Measurements from ENCODE around the gene CEP68. TPM values are rescaled to one million over a fixed set of nuclear protein-coding genes. Genes with fewer than 3 reads are reported as not detected.

Gene CEP68
- polyA plus RNA-seq, 1 donor from 2014 or later: 34.7 TPM

- H3K9me2 ChIP-seq (ENCODE audit: insufficient read depth, low read length): no peaks in the 10 kb centered on the region
- H3K36me3 ChIP-seq (ENCODE audit: insufficient read depth, low read length): no peaks in the 10 kb centered on the region
- H3K9ac ChIP-seq (ENCODE audit: low read length): no peak overlapping the region
- no peak overlapping the region for H2AFZ ChIP-seq (ENCODE audit: low read depth, low read length)
- no peaks in the 10 kb centered on the region for H3K9me3 ChIP-seq (ENCODE audit: low read length)
- no peaks in the 10 kb centered on the region for H4K20me1 ChIP-seq (ENCODE audit: insufficient read depth)
- no peaks in the 10 kb centered on the region for H3K27me3 ChIP-seq (ENCODE audit: insufficient read depth, low read depth, low read length)
- no peaks in the 10 kb centered on the region for H3F3A ChIP-seq (ENCODE audit: insufficient read depth, low read length, poor library complexity, severe bottlenecking)
- H3K79me2 ChIP-seq (replicated peaks; ENCODE audit: insufficient read depth, low read length): no peaks in the 10 kb centered on the region
- TF ChIP-seq MXI1 (conservative IDR thresholded peaks at IDR 0.05; ENCODE audit: poor library complexity, severe bottlenecking) (no peak), REST (IDR thresholded peaks at IDR 0.05; ENCODE audit: borderline replicate concordance) (no peak), TAF1 (IDR thresholded peaks at IDR 0.05; ENCODE audit: low read depth) (no peak), POLR2AphosphoS5 (IDR thresholded peaks at IDR 0.05) (no peak), CTCF (IDR thresholded peaks at IDR 0.05; ENCODE audit: poor library complexity, severe bottlenecking) (no peak), EZH2 (IDR thresholded peaks at IDR 0.05; ENCODE audit: borderline replicate concordance, insufficient read depth, low read length, poor library complexity, severe bottlenecking) (no peak), RAD21 (conservative IDR thresholded peaks at IDR 0.05) (no peak), EP300 (conservative IDR thresholded peaks at IDR 0.05; ENCODE audit: poor library complexity, severe bottlenecking) (no peak), SMC3 (conservative IDR thresholded peaks at IDR 0.05; ENCODE audit: poor library complexity) (no peak)
- no peak overlapping the region for H3K4me2 ChIP-seq (ENCODE audit: low read length)
- H3K27ac ChIP-seq (ENCODE audit: low read length): no peak overlapping the region
- H3K4me3 ChIP-seq (ENCODE audit: low read length): no peak overlapping the region
These were observed 29.3 kb upstream of the CEP68 start for GRCh38 chr2:65026704-65027464.

GRCh38 chr2:65027616-65028244 is 28.5 kb upstream of the CEP68 start:
- Histone ChIP-seq H2AFZ (ENCODE audit: low read depth, low read length) (no peak overlapping the region), H3K27me3 (ENCODE audit: insufficient read depth, low read depth, low read length) (no peaks in the 10 kb centered on the region), H3K9ac (ENCODE audit: low read length) (no peak overlapping the region), H3K79me2 (replicated peaks; ENCODE audit: insufficient read depth, low read length) (no peaks in the 10 kb centered on the region), H3K9me2 (ENCODE audit: insufficient read depth, low read length) (no peaks in the 10 kb centered on the region), H3K36me3 (ENCODE audit: insufficient read depth, low read length) (no peaks in the 10 kb centered on the region), H3K9me3 (ENCODE audit: low read length) (no peaks in the 10 kb centered on the region), H3K27ac (ENCODE audit: low read length) (no peak overlapping the region), H3K4me3 (ENCODE audit: low read length) (no peak overlapping the region), H3F3A (ENCODE audit: insufficient read depth, low read length, poor library complexity, severe bottlenecking) (no peaks in the 10 kb centered on the region), H3K4me2 (ENCODE audit: low read length) (no peak overlapping the region), H4K20me1 (ENCODE audit: insufficient read depth) (no peaks in the 10 kb centered on the region)
- TF ChIP-seq REST (IDR thresholded peaks at IDR 0.05; ENCODE audit: borderline replicate concordance): no peak
- no peak for TF ChIP-seq CTCF (IDR thresholded peaks at IDR 0.05; ENCODE audit: poor library complexity, severe bottlenecking)
- TF ChIP-seq EP300 (conservative IDR thresholded peaks at IDR 0.05; ENCODE audit: poor library complexity, severe bottlenecking): no peak
- no peak for TF ChIP-seq TAF1 (IDR thresholded peaks at IDR 0.05; ENCODE audit: low read depth)
- no peak for TF ChIP-seq POLR2AphosphoS5 (IDR thresholded peaks at IDR 0.05)
- TF ChIP-seq SMC3 (conservative IDR thresholded peaks at IDR 0.05; ENCODE audit: poor library complexity): no peak
- TF ChIP-seq RAD21 (conservative IDR thresholded peaks at IDR 0.05): no peak
- TF ChIP-seq MXI1 (conservative IDR thresholded peaks at IDR 0.05; ENCODE audit: poor library complexity, severe bottlenecking): no peak
- TF ChIP-seq EZH2 (IDR thresholded peaks at IDR 0.05; ENCODE audit: borderline replicate concordance, insufficient read depth, low read length, poor library complexity, severe bottlenecking): no peak

Data from neural cell (in vitro differentiated cells).